ENCODE results near the gene TMEM242. TPM values are rescaled to one million over a fixed set of nuclear protein-coding genes. Genes with fewer than 3 reads are reported as not detected.

TMEM242 gene
- total and polyA plus RNA-seq, 10 of the 15 experiments (the other 5 are each of a cell fraction or from before 2014, with no cell fraction given), result 2.8 to 9.8 (median 5.5) TPM

- no TSS peak for BruUV-seq (replicated peaks)
- Histone ChIP-seq H3K27ac (ENCODE audit: control insufficient read depth, insufficient read depth) (no peak overlapping the region), H3K9me3 (replicated peaks; ENCODE audit: control insufficient read depth, insufficient read depth, low read length) (no peaks in the 10 kb centered on the region), H3K4me1 (ENCODE audit: control insufficient read depth, insufficient read depth, low read length) (no peaks in the 10 kb centered on the region), H3K4me2 (ENCODE audit: control insufficient read depth, insufficient read depth) (no peak overlapping the region), H3K4me3 (no peak overlapping the region), H3K9ac (ENCODE audit: control insufficient read depth, insufficient read depth, low read length) (no peak overlapping the region), H3K79me2 (ENCODE audit: control insufficient read depth, insufficient read depth, low read length) (no peaks in the 10 kb centered on the region), H2AFZ (ENCODE audit: control insufficient read depth, low read depth, low read length) (no peak overlapping the region), H3K36me3 (ENCODE audit: control insufficient read depth in 2 of 2, insufficient read depth in 2 of 2, low read length in 1 of 2) (peaks cover 11 to 14% of the 10 kb centered on the region in 2 experiments; a peak in 3 of 4 replicates), H4K20me1 (ENCODE audit: control insufficient read depth, insufficient read depth) (no peaks in the 10 kb centered on the region), H3K27me3 (replicated peaks in 1 of 2; ENCODE audit: control insufficient read depth in 2 of 2, insufficient read depth in 2 of 2, low read length in 1 of 2) (no peaks in the 10 kb centered on the region)
- ChIA-PET SMC1A (ENCODE audit: uncharacterized antibody, unreplicated experiment) (no interaction called here), CTCF (interaction anchor here (0.6 kb wide), 1 partner anchor 31 kb away, joined by 3 read pairs; no protein-coding TSS in a partner anchor), POLR2A (no interaction called here), RAD21 (ENCODE audit: unreplicated experiment) (no interaction called here)
- TF ChIP-seq FOXM1 (IDR thresholded peaks at IDR 0.05; ENCODE audit: low read depth, low read length) (no peak), ZNF687 (IDR thresholded peaks at IDR 0.05) (no peak), PAX8 (IDR thresholded peaks at IDR 0.05) (no peak), CUX1 (IDR thresholded peaks at IDR 0.05; ENCODE audit: insufficient replicate concordance, low read depth, low read length) (no peak), POLR2AphosphoS5 (IDR thresholded peaks at IDR 0.05; ENCODE audit: low read length) (no peak), YY1 (IDR thresholded peaks at IDR 0.05; ENCODE audit: low read depth, low read length) (no peak), LARP7 (IDR thresholded peaks at IDR 0.05) (no peak), SMAD5 (IDR thresholded peaks at IDR 0.05; ENCODE audit: low read depth) (no peak), ETV6 (conservative IDR thresholded peaks at IDR 0.05 in 1 of 2, IDR thresholded peaks at IDR 0.05 in 1 of 2; ENCODE audit: borderline replicate concordance in 1 of 2, low read depth in 1 of 2) (no peak), YBX1 (IDR thresholded peaks at IDR 0.05) (no peak)
- intact Hi-C loops (cut with micrococcal nuclease; ENCODE audit: unreplicated experiment), result loop anchor here (10.0 kb wide), 2 partner anchors 562 to 762 kb away; no protein-coding TSS in a partner anchor
- ATAC-seq (no peak), DNase-seq (ENCODE audit: low read depth, low spot score) (no peak), FAIRE-seq (peak; percentile 18)
- in situ Hi-C loops (cut with MboI), result loop anchor here (10.0 kb wide), 1 partner anchor 292 kb away; no protein-coding TSS in a partner anchor
- 69% methylated on average over 9 of the region's 9 CpGs for WGBS (ENCODE audit: insufficient coverage, insufficient replicate concordance, low lambda C conversion rate, missing lambda C conversion rate)
Measured at GRCh38 chr6:157312757-157313156, 10.6 kb downstream of the TMEM242 start.
